Myocyte (in vitro differentiated cells): Measurements from ENCODE around the gene SLC31A1. TPM values are rescaled to one million over a fixed set of nuclear protein-coding genes. Genes with fewer than 3 reads are reported as not detected.

Source experiments
- DNase-seq: peaks from one replicate; pipeline ENCODE4 v3.0.0-alpha.2; 2012; ENCODE audit warnings: low read depth
- total RNA-seq: library from RNA; depleted of rRNA; stranded (reverse); fragments of >200 nt; gene quantifications from 2 replicates; pipeline ENCODE4 v1.2.3, GENCODE V29; 2014

The SLC31A1 gene
- total RNA-seq, 1 donor from 2014 or later, result 13.6 TPM

- no peak for DNase-seq
These were observed 81.6 kb downstream of the SLC31A1 start, which contains the start of gene RNF183 for GRCh38 chr9:113302792-113303418. Gene RNF183, minus strand, starts transcription at chr9:113303376. Its CDS starts 5,192 bp downstream, at chr9:113298184.

- DNase-seq, result no peak
These were observed 85.2 kb downstream of the SLC31A1 start for GRCh38 chr9:113306566-113306965.

GRCh38 chr9:113307396-113307975, 86.1 kb downstream of the SLC31A1 start:
- DNase-seq, result no peak

- DNase-seq, result peak; percentile 65
These were observed 88.0 kb downstream of the SLC31A1 start for GRCh38 chr9:113309204-113309813.

GRCh38 chr9:113310538-113310937, 89.2 kb downstream of the SLC31A1 start:
- DNase-seq, result no peak

- DNase-seq, result no peak
These were observed 90.6 kb downstream of the SLC31A1 start for GRCh38 chr9:113311961-113312360.

GRCh38 chr9:113313261-113313660, 91.9 kb downstream of the SLC31A1 start:
- peak; percentile 69 for DNase-seq

Other genes with a start within 250 kb of the SLC31A1 start
- 0.36 and 1.1 TPM in 2 replicates for gene ZNF883, start 209.4 kb upstream of the SLC31A1 start, total RNA-seq
- gene ZFP37, start 164.8 kb upstream of the SLC31A1 start, total RNA-seq, result 5.5 and 7.8 TPM in 2 replicates
- 62.3 and 68.5 TPM in 2 replicates for gene SLC31A2, start 70.5 kb upstream of the SLC31A1 start, total RNA-seq
- 20.3 and 20.5 TPM in 2 replicates for gene FKBP15, start 267 bp upstream of the SLC31A1 start, total RNA-seq
- gene CDC26, start 54.0 kb downstream of the SLC31A1 start, total RNA-seq, result 27.8 and 36.0 TPM in 2 replicates
- gene PRPF4, start 54.1 kb downstream of the SLC31A1 start, total RNA-seq, result 18.7 and 21.7 TPM in 2 replicates
- not detected in 2 replicates for gene RNF183, start 81.8 kb downstream of the SLC31A1 start, total RNA-seq
- gene WDR31, start 118.7 kb downstream of the SLC31A1 start, total RNA-seq, result 0.83 and 1.4 TPM in 2 replicates
- not detected in 2 replicates for gene BSPRY, start 128.0 kb downstream of the SLC31A1 start, total RNA-seq
- gene HDHD3, start 155.4 kb downstream of the SLC31A1 start, total RNA-seq, result 9.1 and 14.6 TPM in 2 replicates
- 16.0 and 24.5 TPM in 2 replicates for gene ALAD, start 179.7 kb downstream of the SLC31A1 start, total RNA-seq
- 53.9 and 65.9 TPM in 2 replicates for gene POLE3, start 189.1 kb downstream of the SLC31A1 start, total RNA-seq
- gene C9orf43, start 189.2 kb downstream of the SLC31A1 start, total RNA-seq, result 0.26 and 0.64 TPM in 2 replicates
- gene RGS3, start 242.2 kb downstream of the SLC31A1 start, total RNA-seq, result 70.9 and 110 TPM in 2 replicates